ENCODE results near the gene WDSUB1.

Gene WDSUB1

DNA sequence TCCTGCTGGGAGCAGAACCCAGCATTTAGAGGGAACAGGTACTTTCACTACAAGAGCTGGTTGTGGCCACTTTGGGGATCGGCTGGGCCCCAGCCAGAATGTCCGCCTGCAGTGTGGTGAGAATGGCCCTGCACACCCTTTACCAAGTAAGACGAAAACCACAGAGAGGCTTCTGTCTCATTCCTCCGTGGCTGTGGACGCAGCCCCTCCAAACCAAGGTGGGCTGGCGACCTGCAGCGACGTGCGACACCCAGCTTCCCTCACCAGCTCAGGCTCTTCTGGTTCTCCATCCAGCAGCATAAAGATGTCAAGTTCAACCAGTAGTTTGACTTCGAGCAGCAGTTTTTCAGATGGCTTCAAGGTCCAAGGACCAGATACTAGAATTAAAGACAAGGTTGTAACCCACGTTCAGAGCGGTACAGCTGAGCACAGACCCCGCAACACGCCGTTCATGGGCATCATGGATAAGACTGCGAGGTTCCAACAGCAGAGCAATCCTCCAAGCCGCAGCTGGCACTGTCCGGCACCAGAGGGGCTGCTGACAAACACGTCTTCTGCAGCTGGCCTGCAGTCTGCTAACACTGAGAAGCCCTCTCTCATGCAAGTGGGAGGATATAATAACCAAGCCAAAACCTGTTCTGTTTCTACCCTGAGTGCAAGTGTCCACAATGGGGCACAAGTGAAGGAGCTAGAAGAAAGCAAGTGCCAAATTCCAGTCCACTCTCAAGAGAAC is 56.2 kb downstream of the WDSUB1 start:
- no peaks in the 10 kb centered on the region for H3K27me3 ChIP-seq (ENCODE audit: insufficient read depth, low read length)
- H2AFZ ChIP-seq (ENCODE audit: insufficient read depth, low read length, poor library complexity) = no peak overlapping the region
- no peak overlapping the region for H4K91ac ChIP-seq (ENCODE audit: low read depth, low read length)
- no peak overlapping the region for H3K4me3 ChIP-seq (ENCODE audit: low read depth, low read length)
- no peaks in the 10 kb centered on the region for H3K9me3 ChIP-seq (ENCODE audit: insufficient read depth, low read depth, low read length)
- no peak overlapping the region for H2BK5ac ChIP-seq (ENCODE audit: low read depth, low read length, poor library complexity)
- no peaks in the 10 kb centered on the region for H3K4me1 ChIP-seq (ENCODE audit: control insufficient read depth in 1 of 2, insufficient read depth in 2 of 2, low read length in 2 of 2)
- H2AK5ac ChIP-seq (ENCODE audit: low read length) = no peak overlapping the region
- no peaks in the 10 kb centered on the region for H3K79me2 ChIP-seq (ENCODE audit: control insufficient read depth, insufficient read depth, low read length, poor library complexity)
- no peak overlapping the region for H2BK12ac ChIP-seq (ENCODE audit: low read length)
- no peak overlapping the region for H3K14ac ChIP-seq (ENCODE audit: low read length)
- no peak overlapping the region for H3K18ac ChIP-seq (ENCODE audit: low read length)
- H3K27ac ChIP-seq (ENCODE audit: low read depth, low read length) = no peak overlapping the region
- no CpG with 5 or more reads among the region's 19 CpGs for WGBS (ENCODE audit: extremely low coverage, insufficient coverage, insufficient read length)
- no peak overlapping the region for H3K4me2 ChIP-seq (ENCODE audit: low read length)
- H3K79me1 ChIP-seq (ENCODE audit: low read length) = no peaks in the 10 kb centered on the region
- H3K36me3 ChIP-seq (ENCODE audit: control insufficient read depth in 1 of 2, insufficient read depth in 2 of 2, low read length in 2 of 2) = peaks cover 33 to 45% of the 10 kb centered on the region in 2 experiments
- no peak for DNase-seq
- H2BK120ac ChIP-seq (ENCODE audit: insufficient read depth, low read length, poor library complexity) = no peak overlapping the region
- no peak overlapping the region for H3K9ac ChIP-seq (ENCODE audit: low read length)
- no peak overlapping the region for H4K12ac ChIP-seq (ENCODE audit: low read depth, low read length)
- no peak overlapping the region for H3K23ac ChIP-seq (ENCODE audit: low read length)
- H3K4ac ChIP-seq (ENCODE audit: low read depth, low read length) = no peak overlapping the region
- H4K8ac ChIP-seq (ENCODE audit: low read depth, low read length) = no peak overlapping the region

DNA sequence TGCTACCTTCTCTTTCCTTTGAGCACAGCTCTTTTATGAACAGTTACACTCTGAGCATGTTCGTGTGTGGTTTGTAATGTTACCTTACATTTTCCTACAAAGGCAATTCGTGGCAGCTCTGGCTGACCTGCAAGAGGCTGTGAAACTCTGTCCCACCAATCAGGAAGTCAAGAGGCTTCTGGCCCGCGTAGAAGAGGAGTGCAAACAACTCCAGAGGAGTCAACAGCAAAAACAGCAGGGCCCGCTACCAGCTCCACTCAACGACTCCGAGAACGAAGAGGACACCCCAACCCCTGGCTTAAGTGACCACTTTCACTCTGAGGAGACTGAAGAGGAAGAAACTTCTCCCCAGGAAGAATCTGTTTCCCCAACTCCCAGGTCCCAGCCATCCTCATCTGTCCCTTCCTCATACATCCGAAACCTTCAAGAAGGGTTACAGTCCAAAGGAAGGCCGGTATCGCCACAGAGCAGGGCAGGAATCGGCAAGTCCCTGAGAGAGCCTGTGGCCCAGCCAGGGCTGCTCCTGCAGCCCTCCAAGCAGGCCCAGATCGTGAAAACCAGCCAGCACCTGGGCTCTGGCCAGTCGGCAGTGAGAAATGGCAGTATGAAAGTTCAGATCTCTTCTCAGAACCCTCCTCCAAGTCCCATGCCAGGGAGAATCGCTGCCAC is 56.9 kb downstream of the WDSUB1 start:
- no peak overlapping the region for H3K27ac ChIP-seq (ENCODE audit: low read depth, low read length)
- H4K12ac ChIP-seq (ENCODE audit: low read depth, low read length) = no peak overlapping the region
- H3K23ac ChIP-seq (ENCODE audit: low read length) = no peak overlapping the region
- H2BK12ac ChIP-seq (ENCODE audit: low read length) = no peak overlapping the region
- no peaks in the 10 kb centered on the region for H3K79me1 ChIP-seq (ENCODE audit: low read length)
- WGBS (ENCODE audit: extremely low coverage, insufficient coverage, insufficient read length) = no CpG with 5 or more reads among the region's 15 CpGs
- no peak overlapping the region for H2BK120ac ChIP-seq (ENCODE audit: insufficient read depth, low read length, poor library complexity)
- no peak overlapping the region for H3K14ac ChIP-seq (ENCODE audit: low read length)
- no peak overlapping the region for H2AK5ac ChIP-seq (ENCODE audit: low read length)
- no peak overlapping the region for H2BK5ac ChIP-seq (ENCODE audit: low read depth, low read length, poor library complexity)
- no peak overlapping the region for H2AFZ ChIP-seq (ENCODE audit: insufficient read depth, low read length, poor library complexity)
- H3K4me3 ChIP-seq (ENCODE audit: low read depth, low read length) = no peak overlapping the region
- no peak overlapping the region for H3K4me2 ChIP-seq (ENCODE audit: low read length)
- no peak overlapping the region for H3K9ac ChIP-seq (ENCODE audit: low read length)
- H3K79me2 ChIP-seq (ENCODE audit: control insufficient read depth, insufficient read depth, low read length, poor library complexity) = no peaks in the 10 kb centered on the region
- H3K9me3 ChIP-seq (ENCODE audit: insufficient read depth, low read depth, low read length) = no peaks in the 10 kb centered on the region
- H3K18ac ChIP-seq (ENCODE audit: low read length) = no peak overlapping the region
- H3K36me3 ChIP-seq (ENCODE audit: control insufficient read depth in 1 of 2, insufficient read depth in 2 of 2, low read length in 2 of 2) = peaks cover 37 to 50% of the 10 kb centered on the region in 2 experiments
- DNase-seq = no peak
- no peak overlapping the region for H4K91ac ChIP-seq (ENCODE audit: low read depth, low read length)
- H3K4me1 ChIP-seq (ENCODE audit: control insufficient read depth in 1 of 2, insufficient read depth in 2 of 2, low read length in 2 of 2) = no peaks in the 10 kb centered on the region
- H3K27me3 ChIP-seq (ENCODE audit: insufficient read depth, low read length) = no peaks in the 10 kb centered on the region
- H3K4ac ChIP-seq (ENCODE audit: low read depth, low read length) = no peak overlapping the region
- H4K8ac ChIP-seq (ENCODE audit: low read depth, low read length) = no peak overlapping the region

DNA sequence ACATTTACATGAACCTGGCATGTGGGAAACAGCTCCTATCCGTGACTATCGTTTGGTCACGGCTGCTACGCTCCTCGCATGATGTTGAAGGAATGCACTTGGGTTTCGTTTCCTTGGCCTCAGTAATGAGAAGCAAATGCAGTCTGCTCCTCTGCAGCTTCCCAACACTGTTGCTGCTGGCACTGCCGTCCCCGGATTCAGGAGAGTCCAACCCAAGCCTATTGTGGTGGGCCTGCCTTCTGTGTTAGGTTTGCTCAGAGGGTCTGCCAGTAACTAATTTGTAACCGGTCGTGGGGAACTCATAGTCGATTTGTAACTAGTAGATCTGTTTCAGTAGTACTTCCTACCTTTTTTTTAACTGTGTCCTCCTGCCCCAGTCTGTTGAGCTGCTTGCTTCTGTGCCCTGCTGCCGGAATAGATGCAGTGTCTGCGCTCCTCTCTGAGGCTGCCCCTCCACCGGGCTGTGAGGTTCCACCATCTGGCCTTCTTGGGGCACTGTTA is 58.4 kb downstream of the WDSUB1 start:
- Histone ChIP-seq H2AFZ (ENCODE audit: insufficient read depth, low read length, poor library complexity) (no peak overlapping the region), H2BK5ac (ENCODE audit: low read depth, low read length, poor library complexity) (no peak overlapping the region), H3K79me1 (ENCODE audit: low read length) (no peaks in the 10 kb centered on the region), H3K9ac (ENCODE audit: low read length) (no peak overlapping the region), H3K4me1 (ENCODE audit: control insufficient read depth in 1 of 2, insufficient read depth in 2 of 2, low read length in 2 of 2) (no peaks in the 10 kb centered on the region), H4K12ac (ENCODE audit: low read depth, low read length) (no peak overlapping the region), H3K79me2 (ENCODE audit: control insufficient read depth, insufficient read depth, low read length, poor library complexity) (no peaks in the 10 kb centered on the region), H4K91ac (ENCODE audit: low read depth, low read length) (no peak overlapping the region), H3K18ac (ENCODE audit: low read length) (no peak overlapping the region), H3K4me3 (ENCODE audit: low read depth, low read length) (no peak overlapping the region), H3K14ac (ENCODE audit: low read length) (no peak overlapping the region), H3K23ac (ENCODE audit: low read length) (no peak overlapping the region), H2BK12ac (ENCODE audit: low read length) (no peak overlapping the region), H3K27ac (ENCODE audit: low read depth, low read length) (no peak overlapping the region), H4K8ac (ENCODE audit: low read depth, low read length) (no peak overlapping the region), H2BK120ac (ENCODE audit: insufficient read depth, low read length, poor library complexity) (no peak overlapping the region), H3K27me3 (ENCODE audit: insufficient read depth, low read length) (no peaks in the 10 kb centered on the region), H3K36me3 (ENCODE audit: control insufficient read depth in 1 of 2, insufficient read depth in 2 of 2, low read length in 2 of 2) (peaks cover 42 to 55% of the 10 kb centered on the region in 2 experiments), H3K4ac (ENCODE audit: low read depth, low read length) (no peak overlapping the region), H3K4me2 (ENCODE audit: low read length) (no peak overlapping the region), H2AK5ac (ENCODE audit: low read length) (no peak overlapping the region), H3K9me3 (ENCODE audit: insufficient read depth, low read depth, low read length) (no peaks in the 10 kb centered on the region)
- DNase-seq = no peak
- no CpG with 5 or more reads among the region's 14 CpGs for WGBS (ENCODE audit: extremely low coverage, insufficient coverage, insufficient read length)

DNA sequence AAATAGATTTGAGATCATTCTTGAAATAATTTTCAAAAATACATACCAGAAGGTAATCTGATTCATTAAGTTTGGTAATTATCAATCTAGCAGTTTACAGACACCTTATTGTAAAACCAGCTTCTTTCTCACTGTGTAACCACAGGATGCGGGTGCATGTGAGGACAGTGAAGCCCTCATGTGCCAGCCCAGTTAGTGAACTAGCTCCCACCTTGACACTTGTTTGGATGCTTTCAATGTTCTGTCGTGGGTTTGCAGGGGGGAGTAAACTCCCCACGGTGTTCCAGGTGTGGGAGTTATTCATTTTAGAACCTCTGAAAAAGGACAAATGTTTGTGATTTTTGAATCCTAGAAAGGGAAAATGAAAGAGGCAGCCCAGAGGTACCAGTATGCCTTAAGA is 59.0 kb downstream of the WDSUB1 start:
- Histone ChIP-seq H3K4me1 (ENCODE audit: control insufficient read depth in 1 of 2, insufficient read depth in 2 of 2, low read length in 2 of 2) (no peaks in the 10 kb centered on the region), H4K91ac (ENCODE audit: low read depth, low read length) (no peak overlapping the region), H3K23ac (ENCODE audit: low read length) (no peak overlapping the region), H3K14ac (ENCODE audit: low read length) (no peak overlapping the region), H2BK12ac (ENCODE audit: low read length) (no peak overlapping the region), H2BK5ac (ENCODE audit: low read depth, low read length, poor library complexity) (no peak overlapping the region), H4K8ac (ENCODE audit: low read depth, low read length) (no peak overlapping the region), H3K79me2 (ENCODE audit: control insufficient read depth, insufficient read depth, low read length, poor library complexity) (no peaks in the 10 kb centered on the region), H3K79me1 (ENCODE audit: low read length) (no peaks in the 10 kb centered on the region), H2BK120ac (ENCODE audit: insufficient read depth, low read length, poor library complexity) (no peak overlapping the region), H3K27me3 (ENCODE audit: insufficient read depth, low read length) (no peaks in the 10 kb centered on the region), H2AK5ac (ENCODE audit: low read length) (no peak overlapping the region), H3K18ac (ENCODE audit: low read length) (no peak overlapping the region), H3K4me2 (ENCODE audit: low read length) (no peak overlapping the region), H3K27ac (ENCODE audit: low read depth, low read length) (no peak overlapping the region), H3K4me3 (ENCODE audit: low read depth, low read length) (no peak overlapping the region), H3K9ac (ENCODE audit: low read length) (no peak overlapping the region), H3K4ac (ENCODE audit: low read depth, low read length) (no peak overlapping the region), H3K9me3 (ENCODE audit: insufficient read depth, low read depth, low read length) (no peaks in the 10 kb centered on the region), H3K36me3 (ENCODE audit: control insufficient read depth in 1 of 2, insufficient read depth in 2 of 2, low read length in 2 of 2) (peaks cover 44 to 55% of the 10 kb centered on the region in 2 experiments), H4K12ac (ENCODE audit: low read depth, low read length) (no peak overlapping the region), H2AFZ (ENCODE audit: insufficient read depth, low read length, poor library complexity) (no peak overlapping the region)
- no peak for DNase-seq
- no CpG with 5 or more reads among the region's 3 CpGs for WGBS (ENCODE audit: extremely low coverage, insufficient coverage, insufficient read length)
